M059J (cell line): ENCODE results near the gene JMJD8. TPM values are rescaled to one million over a fixed set of nuclear protein-coding genes. Genes with fewer than 3 reads are reported as not detected.
"Not testable (repeated sequence)": the region's sequence is repeated elsewhere in the genome, so short reads cannot be mapped to it uniquely, and the experiment has no call there.

Source experiments
- DNase-seq: peaks from one replicate; pipeline ENCODE4 v3.0.0-alpha.2; 2012; ENCODE audit warnings: low read depth
- total RNA-seq: library from RNA; depleted of rRNA; stranded (reverse); fragments of >200 nt; shearing (Covaris generic); gene quantifications from 2 replicates; pipeline ENCODE4 v1.2.3, GENCODE V29; 2014

The JMJD8 gene
- total RNA-seq, 1 experiment from 2014 or later, result 68.5 TPM

DNA sequence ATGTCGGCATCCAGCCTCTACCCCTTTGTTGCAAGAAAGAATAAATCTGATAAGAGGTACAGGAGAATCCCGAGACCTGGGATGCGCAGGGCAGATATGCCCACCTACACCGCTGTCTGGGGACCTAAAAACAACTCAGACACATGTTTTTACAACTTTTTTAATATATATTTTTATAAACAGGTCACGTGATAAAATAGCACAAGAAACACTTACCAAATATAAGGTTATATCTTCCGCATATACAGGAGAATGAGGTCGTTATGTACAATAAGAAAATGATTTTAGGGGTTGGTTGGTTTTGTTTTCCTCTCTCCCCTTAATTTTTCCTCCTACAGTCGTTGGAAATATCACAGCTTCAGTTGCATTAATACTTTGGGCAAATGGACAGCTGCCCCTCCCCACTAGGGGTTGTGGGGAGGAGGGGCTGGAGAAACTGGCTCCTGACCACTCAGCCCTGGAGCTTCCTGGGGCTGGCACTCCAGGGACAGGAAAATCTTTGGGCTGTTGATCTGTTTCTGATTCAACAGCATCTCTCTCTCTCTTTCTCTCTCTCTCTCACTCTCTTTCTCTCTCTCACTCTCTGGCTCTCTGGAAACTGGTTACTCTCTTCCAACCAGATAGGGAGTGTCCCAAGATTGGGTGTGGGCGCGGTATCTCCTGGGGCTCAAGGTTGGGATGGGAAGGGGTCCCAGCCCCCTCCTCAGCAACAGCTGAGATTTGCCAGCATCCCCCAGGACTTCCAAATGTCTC lies 8.4 kb upstream of the JMJD8 start:
- no peak for DNase-seq

GRCh38 chr16:691242-691641 lies 7.1 kb upstream of the JMJD8 start:
- DNase-seq, result not testable (repeated sequence)

- no peak for DNase-seq
These were observed 5.2 kb upstream of the JMJD8 start for GRCh38 chr16:689175-689897.

DNA sequence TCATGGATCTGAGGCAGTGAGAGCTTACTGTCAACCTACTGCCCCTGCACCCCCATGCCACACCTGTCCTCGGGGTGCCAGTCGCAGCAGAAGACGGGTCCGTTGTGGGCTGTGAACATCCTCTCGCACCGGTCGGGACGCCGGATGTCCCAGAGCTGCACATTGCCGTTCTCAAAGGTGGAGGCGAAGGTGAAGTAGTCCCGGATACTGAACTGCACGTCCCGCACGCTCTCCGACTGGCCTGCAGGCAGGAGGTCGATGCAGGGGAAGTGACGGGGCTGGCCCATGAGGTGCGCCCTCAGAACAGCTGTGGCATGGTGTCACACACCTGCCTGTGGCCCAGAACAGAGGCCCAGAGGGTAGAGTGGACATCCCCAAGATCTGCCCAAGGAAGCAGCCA lies 3.4 kb upstream of the JMJD8 start:
- no peak for DNase-seq

DNA sequence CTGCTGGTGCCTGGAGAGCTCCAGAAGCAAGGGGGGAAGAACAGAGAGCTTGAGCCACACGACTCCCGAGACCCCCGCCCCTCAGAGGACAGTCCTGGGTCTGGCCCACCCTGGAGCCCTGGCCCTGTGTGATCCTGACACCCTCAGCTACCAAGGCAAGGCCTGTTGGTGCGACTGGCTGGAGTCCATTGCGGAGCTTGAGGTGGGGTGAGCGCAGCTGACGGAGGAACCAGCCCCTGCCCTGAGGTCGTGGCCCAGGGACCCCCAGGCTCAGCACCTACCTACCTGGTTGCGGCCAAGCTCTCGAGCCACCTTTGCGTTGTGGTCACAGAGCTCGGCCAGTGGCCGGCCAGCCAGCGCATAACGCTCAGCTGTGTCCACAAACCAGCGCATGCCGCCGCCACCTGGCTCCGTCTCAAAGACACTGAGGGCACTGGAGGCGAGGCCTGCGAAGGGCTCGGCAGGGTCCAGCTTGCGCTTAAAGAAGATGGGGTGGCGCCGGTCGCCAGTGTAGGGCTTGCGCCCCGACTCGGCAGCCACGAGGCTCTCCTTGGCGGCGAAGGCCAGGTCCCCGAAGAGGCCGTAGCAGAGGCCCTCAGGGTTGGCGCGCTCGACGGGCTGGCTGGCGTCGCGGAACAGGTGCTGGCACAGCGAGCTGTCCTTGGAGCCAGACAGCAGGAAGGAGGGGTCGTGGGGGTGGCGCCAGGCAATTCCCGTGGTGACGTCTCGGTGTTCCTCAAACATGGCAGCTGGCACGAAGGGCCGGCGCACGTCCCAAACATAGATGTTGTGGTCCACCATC lies 2.5 kb upstream of the JMJD8 start:
- no peak for DNase-seq

- peak; percentile 49 for DNase-seq
These were observed 1.8 kb upstream of the JMJD8 start for GRCh38 chr16:685967-686366.

DNA sequence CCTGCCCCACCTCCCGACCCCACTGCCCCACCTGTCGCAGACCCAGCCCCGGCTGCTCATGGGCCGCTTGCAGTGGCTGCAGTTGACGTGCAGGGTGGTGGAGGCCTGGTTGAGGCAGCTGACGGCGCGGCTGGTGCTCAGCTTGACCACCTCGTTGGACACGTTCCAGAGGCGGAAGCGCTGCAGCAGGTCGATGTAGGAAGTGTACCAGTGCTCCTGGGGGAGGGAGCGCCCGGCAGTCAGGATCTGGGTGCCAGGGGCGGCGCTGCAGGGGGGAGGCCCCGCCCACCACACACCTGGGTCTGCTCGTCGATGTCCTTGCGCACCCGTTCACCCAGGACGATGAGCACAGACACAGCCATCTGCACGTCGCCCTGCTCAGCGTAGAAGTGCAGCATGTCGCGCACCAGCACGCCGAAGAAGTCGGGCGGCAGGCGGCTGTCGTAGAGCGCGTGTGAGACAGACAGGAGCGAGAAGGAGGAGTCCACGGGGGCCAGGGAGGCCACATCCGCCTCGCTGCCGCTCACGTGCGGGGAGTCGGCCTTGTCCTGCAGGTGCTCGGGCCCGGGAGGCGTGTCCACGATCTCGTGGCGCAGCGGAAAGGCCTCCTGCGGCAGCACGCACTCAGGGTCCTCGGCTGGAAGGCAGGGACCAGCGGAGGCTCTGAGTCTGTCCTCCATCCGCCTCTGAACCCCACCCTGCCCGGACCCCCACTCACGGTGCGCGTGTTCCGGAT lies 995 bp upstream of the JMJD8 start:
- no peak for DNase-seq

- no peak for DNase-seq
These were observed 601 bp downstream of the JMJD8 start for GRCh38 chr16:683396-684070.

- no peak for DNase-seq
These were observed 1.4 kb downstream of the JMJD8 start for GRCh38 chr16:682493-683395.

- peak; percentile 69 for DNase-seq
These were observed 2.2 kb downstream of the JMJD8 start for GRCh38 chr16:681746-682427.

DNA sequence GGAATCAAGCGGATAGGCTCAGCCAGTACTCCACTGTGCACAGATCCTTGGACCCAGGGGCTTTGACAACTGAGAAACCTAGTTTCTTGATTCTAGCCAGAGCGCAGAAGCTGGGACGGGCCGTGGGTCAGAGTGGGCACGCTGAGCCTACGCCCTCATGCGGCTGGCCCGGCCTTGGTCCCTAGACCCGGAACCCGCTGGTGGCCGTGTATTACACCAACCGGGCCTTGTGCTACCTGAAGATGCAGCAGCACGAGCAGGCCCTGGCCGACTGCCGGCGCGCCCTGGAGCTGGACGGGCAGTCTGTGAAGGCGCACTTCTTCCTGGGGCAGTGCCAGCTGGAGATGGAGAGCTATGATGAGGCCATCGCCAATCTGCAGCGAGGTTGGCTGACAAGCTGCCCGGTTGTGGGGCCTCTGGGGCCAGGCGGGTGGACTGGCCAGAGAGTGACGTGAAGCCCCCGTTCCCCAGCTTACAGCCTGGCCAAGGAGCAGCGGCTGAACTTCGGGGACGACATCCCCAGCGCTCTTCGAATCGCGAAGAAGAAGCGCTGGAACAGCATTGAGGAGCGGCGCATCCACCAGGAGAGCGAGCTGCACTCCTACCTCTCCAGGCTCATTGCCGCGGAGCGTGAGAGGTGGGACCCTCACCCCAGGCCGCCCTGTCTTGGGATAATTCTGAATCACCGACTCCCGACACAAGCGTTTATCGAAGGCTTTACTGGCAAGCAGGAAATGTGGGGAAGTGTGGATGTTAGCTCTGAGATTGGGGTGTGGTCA lies 3.0 kb downstream of the JMJD8 start:
- peak; percentile 63 for DNase-seq

- no peak for DNase-seq
These were observed 3.5 kb downstream of the JMJD8 start for GRCh38 chr16:680625-680945.

- peak; percentile 78 for DNase-seq
These were observed 4.1 kb downstream of the JMJD8 start, which contains the start of gene STUB1 for GRCh38 chr16:679814-680624. TSS of gene STUB1 (plus strand) at chr16:680410. CDS start at chr16:680526, 116 bp downstream.

GRCh38 chr16:678858-679813 lies 5.0 kb downstream of the JMJD8 start:
- peak; percentile 49 for DNase-seq

DNA sequence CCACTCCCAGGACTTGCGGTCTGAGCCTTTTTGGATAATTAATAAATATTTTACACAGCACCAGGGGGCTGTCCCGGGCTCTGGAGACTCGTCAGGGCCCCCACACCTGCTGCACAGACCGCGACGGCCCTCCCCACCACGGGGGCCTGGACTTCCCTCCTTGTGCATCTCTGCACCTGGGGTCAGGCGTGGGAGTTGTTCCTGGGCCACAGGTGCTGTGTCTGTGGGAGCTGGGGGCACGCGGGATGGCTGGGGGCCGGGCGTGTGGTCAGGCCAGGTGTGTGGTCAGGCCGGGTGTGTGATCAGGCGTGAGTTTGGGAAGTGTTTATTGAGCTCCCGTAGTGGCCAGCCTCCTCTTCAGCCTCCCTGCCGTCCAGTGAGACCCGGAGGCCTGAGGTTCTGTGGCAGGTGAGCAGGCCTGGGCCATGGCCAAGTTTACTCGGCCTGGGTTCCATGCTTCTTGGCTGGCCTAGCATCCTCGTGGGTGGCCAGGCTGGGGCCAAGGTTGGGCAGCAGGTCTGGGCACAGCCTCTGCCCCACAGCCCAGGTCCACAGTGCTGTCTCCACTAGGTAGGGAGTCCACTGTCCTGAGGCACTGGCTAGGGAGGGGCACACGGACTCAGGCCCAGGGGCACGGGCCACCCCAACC lies 5.8 kb downstream of the JMJD8 start:
- DNase-seq, result no peak
